HCT116 (cell line): ENCODE measurements around the gene SEMA5B.

Experiments
- ELF1 ChIP-seq: IDR thresholded peaks from 2 replicates; pipeline ENCODE4 v1.6.1; 2012; ENCODE audit warnings: low read depth, borderline replicate concordance
- EZH2 ChIP-seq: fragments of 200-600 bp; sonication (generic); IDR thresholded peaks from 2 replicates; pipeline ENCODE4 v1.6.1; 2017; ENCODE audit warnings: antibody characterized with exemption, mixed run types
- EZH2phosphoT487 ChIP-seq: fragments of 200-600 bp; IDR thresholded peaks from 2 replicates; pipeline ENCODE4 v1.6.1; 2018; ENCODE audit warnings: antibody characterized with exemption, borderline replicate concordance
- POLR2A ChIP-seq: IDR thresholded peaks from 2 replicates; pipeline ENCODE4 v1.7.0; 2011; ENCODE audit warnings: borderline replicate concordance; ENCODE audit not compliant: insufficient read depth, insufficient read length; ENCODE audit errors: extremely low read depth
- POLR2AphosphoS5 ChIP-seq: IDR thresholded peaks from 2 replicates; pipeline ENCODE4 v1.6.1; 2011; ENCODE audit warnings: mild to moderate bottlenecking, low read depth, low read length, moderate library complexity
- RAD21 ChIP-seq: IDR thresholded peaks from 2 replicates; pipeline ENCODE4 v1.6.1; 2012; ENCODE audit warnings: low read depth, mild to moderate bottlenecking
- YY1 ChIP-seq: IDR thresholded peaks from 2 replicates; pipeline ENCODE4 v1.6.1; 2011; ENCODE audit warnings: low read length, low read depth, moderate library complexity, mild to moderate bottlenecking; ENCODE audit not compliant: insufficient replicate concordance; ENCODE audit errors: extremely low read depth
- TF ChIP-seq, protein P1 (sequence below), 3 experiments: fragments of 200-600 bp in 1 of 3; sonication (generic) in 1 of 3; IDR thresholded peaks in 2 of 3; conservative IDR thresholded peaks in 1 of 3; 2 replicates each; pipeline ENCODE4 v1.5.1; 2012 to 2017; ENCODE audit warnings: low read depth in 2 of 3, low read length in 2 of 3, antibody characterized with exemption in 1 of 3, borderline replicate concordance in 1 of 3, control low read depth in 1 of 3, mild to moderate bottlenecking in 1 of 3, mixed read lengths in 1 of 3, mixed run types in 1 of 3, moderate library complexity in 1 of 3; ENCODE audit not compliant: insufficient read depth in 1 of 3
- TF ChIP-seq, protein P2 (sequence below): IDR thresholded peaks from 2 replicates; pipeline ENCODE4 v1.6.1; 2012
- TF ChIP-seq, protein P3 (sequence below): IDR thresholded peaks from 2 replicates; pipeline ENCODE4 v1.6.1; 2012; ENCODE audit warnings: low read depth
- TF ChIP-seq, protein P4 (sequence below): IDR thresholded peaks from 2 replicates; pipeline ENCODE4 v1.6.1; 2012

DNA sequence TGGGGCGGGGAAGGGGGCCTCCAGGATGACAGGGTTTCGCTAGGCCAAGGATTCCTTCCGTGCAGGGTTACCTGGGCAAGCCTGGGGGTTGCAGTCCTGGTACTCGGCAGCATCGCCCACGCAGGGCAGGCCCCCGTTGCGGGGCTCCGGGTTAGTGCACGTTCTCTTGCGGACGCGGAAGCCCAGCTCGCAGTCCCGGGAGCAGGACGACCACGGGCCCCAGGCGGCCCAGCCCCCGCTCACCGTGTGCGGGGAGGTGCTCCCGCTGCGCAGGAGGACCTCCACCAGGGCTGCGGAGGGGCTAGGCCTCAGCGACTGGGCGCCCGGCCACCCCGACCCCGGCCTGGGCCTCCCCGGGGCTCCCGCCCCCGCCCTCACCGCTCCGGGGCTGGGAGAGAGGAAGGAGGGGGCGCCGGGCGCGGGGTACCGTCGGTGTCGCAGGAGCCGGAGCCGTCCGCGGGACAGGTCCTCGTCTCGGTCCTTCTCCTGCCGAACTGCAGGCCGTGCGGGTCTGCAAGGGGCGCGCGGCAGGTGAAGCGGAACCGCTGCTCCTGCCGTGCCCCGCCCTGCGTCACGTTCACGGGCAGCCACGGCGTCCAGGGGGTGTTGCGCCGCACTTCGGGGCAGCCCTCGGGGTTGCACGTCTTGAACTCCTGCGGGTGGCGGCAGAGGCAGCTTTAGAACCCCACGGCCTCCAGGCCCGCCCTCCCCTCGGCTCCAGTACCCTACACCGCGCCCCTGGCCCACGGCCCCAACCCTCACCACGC is 114.6 kb downstream of the SEMA5B start:
- TF ChIP-seq ELF1 (no peak), POLR2A (no peak), YY1 (no peak), RAD21 (no peak), EZH2 (no peak), POLR2AphosphoS5 (no peak), EZH2phosphoT487 (no peak)
- TF ChIP-seq, protein P1, sequence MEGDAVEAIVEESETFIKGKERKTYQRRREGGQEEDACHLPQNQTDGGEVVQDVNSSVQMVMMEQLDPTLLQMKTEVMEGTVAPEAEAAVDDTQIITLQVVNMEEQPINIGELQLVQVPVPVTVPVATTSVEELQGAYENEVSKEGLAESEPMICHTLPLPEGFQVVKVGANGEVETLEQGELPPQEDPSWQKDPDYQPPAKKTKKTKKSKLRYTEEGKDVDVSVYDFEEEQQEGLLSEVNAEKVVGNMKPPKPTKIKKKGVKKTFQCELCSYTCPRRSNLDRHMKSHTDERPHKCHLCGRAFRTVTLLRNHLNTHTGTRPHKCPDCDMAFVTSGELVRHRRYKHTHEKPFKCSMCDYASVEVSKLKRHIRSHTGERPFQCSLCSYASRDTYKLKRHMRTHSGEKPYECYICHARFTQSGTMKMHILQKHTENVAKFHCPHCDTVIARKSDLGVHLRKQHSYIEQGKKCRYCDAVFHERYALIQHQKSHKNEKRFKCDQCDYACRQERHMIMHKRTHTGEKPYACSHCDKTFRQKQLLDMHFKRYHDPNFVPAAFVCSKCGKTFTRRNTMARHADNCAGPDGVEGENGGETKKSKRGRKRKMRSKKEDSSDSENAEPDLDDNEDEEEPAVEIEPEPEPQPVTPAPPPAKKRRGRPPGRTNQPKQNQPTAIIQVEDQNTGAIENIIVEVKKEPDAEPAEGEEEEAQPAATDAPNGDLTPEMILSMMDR (IDR thresholded peaks at IDR 0.05 in 2 of 3, conservative IDR thresholded peaks at IDR 0.05 in 1 of 3; ENCODE audit: borderline replicate concordance in 1 of 3, insufficient read depth in 1 of 3, low read depth in 2 of 3, low read length in 2 of 3): no peak
- TF ChIP-seq, protein P2, sequence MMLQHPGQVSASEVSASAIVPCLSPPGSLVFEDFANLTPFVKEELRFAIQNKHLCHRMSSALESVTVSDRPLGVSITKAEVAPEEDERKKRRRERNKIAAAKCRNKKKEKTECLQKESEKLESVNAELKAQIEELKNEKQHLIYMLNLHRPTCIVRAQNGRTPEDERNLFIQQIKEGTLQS: no peak
- TF ChIP-seq, protein P3, sequence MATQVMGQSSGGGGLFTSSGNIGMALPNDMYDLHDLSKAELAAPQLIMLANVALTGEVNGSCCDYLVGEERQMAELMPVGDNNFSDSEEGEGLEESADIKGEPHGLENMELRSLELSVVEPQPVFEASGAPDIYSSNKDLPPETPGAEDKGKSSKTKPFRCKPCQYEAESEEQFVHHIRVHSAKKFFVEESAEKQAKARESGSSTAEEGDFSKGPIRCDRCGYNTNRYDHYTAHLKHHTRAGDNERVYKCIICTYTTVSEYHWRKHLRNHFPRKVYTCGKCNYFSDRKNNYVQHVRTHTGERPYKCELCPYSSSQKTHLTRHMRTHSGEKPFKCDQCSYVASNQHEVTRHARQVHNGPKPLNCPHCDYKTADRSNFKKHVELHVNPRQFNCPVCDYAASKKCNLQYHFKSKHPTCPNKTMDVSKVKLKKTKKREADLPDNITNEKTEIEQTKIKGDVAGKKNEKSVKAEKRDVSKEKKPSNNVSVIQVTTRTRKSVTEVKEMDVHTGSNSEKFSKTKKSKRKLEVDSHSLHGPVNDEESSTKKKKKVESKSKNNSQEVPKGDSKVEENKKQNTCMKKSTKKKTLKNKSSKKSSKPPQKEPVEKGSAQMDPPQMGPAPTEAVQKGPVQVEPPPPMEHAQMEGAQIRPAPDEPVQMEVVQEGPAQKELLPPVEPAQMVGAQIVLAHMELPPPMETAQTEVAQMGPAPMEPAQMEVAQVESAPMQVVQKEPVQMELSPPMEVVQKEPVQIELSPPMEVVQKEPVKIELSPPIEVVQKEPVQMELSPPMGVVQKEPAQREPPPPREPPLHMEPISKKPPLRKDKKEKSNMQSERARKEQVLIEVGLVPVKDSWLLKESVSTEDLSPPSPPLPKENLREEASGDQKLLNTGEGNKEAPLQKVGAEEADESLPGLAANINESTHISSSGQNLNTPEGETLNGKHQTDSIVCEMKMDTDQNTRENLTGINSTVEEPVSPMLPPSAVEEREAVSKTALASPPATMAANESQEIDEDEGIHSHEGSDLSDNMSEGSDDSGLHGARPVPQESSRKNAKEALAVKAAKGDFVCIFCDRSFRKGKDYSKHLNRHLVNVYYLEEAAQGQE: no peak
- TF ChIP-seq, protein P4, sequence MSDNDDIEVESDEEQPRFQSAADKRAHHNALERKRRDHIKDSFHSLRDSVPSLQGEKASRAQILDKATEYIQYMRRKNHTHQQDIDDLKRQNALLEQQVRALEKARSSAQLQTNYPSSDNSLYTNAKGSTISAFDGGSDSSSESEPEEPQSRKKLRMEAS: no peak
